AG04450 (cell line): Measurements from ENCODE around the gene RAC2. TPM values are rescaled to one million over a fixed set of nuclear protein-coding genes. Genes with fewer than 3 reads are reported as not detected.

ENCODE experiments used
- CTCF ChIA-PET: fragments of 300-600, 350-600 bp; formaldehyde crosslinking; extraction: SDS; loops from one replicate; lab custom pipeline; 2022; ENCODE audit warnings: antibody characterized with exemption, inconsistent platforms; lab: Charles Lee
- POLR2A ChIA-PET: fragments of 350-600 bp; formaldehyde crosslinking; extraction: SDS; loops from one replicate; lab custom pipeline; 2021; ENCODE audit warnings: antibody characterized with exemption, inconsistent platforms; lab: Yijun Ruan, JAX
- DNase-seq: peaks from one replicate; pipeline ENCODE4 v3.0.0-alpha.2; 2011; ENCODE audit warnings: low read depth, low spot score
- H3K27ac ChIP-seq: one replicate; pipeline ENCODE4 v1.5.1; 2012; ENCODE audit warnings: low read depth, low read length, control low read depth
- H3K27me3 ChIP-seq: one replicate; pipeline ENCODE4 v1.6.0; 2012; ENCODE audit warnings: low read length; ENCODE audit not compliant: control insufficient read depth, insufficient read depth
- H3K4me3 ChIP-seq: 2 replicates; pipeline ENCODE4 v1.5.1; 2011; ENCODE audit warnings: mild to moderate bottlenecking, low read depth, low read length, control low read depth
- H3K9me3 ChIP-seq: 2 replicates; pipeline ENCODE4 v1.5.1; 2012; ENCODE audit warnings: low read length; ENCODE audit not compliant: control insufficient read depth, insufficient read depth
- polyA plus RNA-seq: library from polyadenylated mRNA; depleted of rRNA; stranded (reverse); fragments of >200 nt; gene quantifications from 2 replicates; pipeline ENCODE4 v1.2.3, GENCODE V29; 2011
- TF ChIP-seq, protein P1 (sequence below): IDR thresholded peaks from 2 replicates; pipeline ENCODE4 v1.5.1; 2011; ENCODE audit warnings: low read depth, low read length, control low read depth, inconsistent platforms

RAC2 gene
- polyA plus RNA-seq, 1 experiment: 25.0 TPM

GRCh38 chr22:37278261-37278660, 34.2 kb upstream of the RAC2 start:
- CTCF ChIA-PET: interaction anchor here (1.0 to 1.3 kb wide), 2 partner anchors 18 to 19 kb away, joined by 3 to 4 read pairs; no protein-coding TSS in a partner anchor

DNA sequence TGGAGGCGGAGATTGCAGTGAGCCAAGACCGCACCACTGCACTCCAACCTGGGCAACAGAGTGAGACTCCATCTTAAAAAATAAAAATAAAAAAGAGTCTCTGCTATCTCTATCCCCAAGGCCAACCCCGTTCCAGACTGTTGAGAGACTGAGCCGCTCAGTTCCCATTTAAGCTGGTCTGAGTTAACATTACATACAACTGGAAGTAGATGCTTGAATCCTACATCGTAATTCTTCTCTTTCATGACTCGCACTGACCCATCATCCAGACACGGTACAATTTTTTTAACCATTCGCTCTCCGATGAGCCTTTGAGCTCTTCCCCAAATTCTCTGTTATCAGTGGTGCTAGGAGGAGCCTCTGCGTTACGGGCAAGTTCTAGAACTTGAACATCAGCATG, 33.3 kb upstream of the RAC2 start:
- H3K4me3 ChIP-seq: no peak overlapping the region
- H3K27me3 ChIP-seq: no peaks in the 10 kb centered on the region
- TF ChIP-seq, protein P1, sequence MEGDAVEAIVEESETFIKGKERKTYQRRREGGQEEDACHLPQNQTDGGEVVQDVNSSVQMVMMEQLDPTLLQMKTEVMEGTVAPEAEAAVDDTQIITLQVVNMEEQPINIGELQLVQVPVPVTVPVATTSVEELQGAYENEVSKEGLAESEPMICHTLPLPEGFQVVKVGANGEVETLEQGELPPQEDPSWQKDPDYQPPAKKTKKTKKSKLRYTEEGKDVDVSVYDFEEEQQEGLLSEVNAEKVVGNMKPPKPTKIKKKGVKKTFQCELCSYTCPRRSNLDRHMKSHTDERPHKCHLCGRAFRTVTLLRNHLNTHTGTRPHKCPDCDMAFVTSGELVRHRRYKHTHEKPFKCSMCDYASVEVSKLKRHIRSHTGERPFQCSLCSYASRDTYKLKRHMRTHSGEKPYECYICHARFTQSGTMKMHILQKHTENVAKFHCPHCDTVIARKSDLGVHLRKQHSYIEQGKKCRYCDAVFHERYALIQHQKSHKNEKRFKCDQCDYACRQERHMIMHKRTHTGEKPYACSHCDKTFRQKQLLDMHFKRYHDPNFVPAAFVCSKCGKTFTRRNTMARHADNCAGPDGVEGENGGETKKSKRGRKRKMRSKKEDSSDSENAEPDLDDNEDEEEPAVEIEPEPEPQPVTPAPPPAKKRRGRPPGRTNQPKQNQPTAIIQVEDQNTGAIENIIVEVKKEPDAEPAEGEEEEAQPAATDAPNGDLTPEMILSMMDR: no peak
- ChIA-PET CTCF (interaction anchor here (0.9 to 1.0 kb wide), 2 partner anchors 17 to 18 kb away, joined by 4 read pairs; no protein-coding TSS in a partner anchor), POLR2A (no interaction called here)
- DNase-seq: no peak
- H3K9me3 ChIP-seq: peaks cover 4% of the 10 kb centered on the region
- H3K27ac ChIP-seq: no peak overlapping the region

More at GRCh38 chr22:37278261-37278660, 34.2 kb upstream of the RAC2 start:
- TF ChIP-seq, protein P1: no peak
- POLR2A ChIA-PET: no interaction called here
- Histone ChIP-seq H3K27me3 (peaks cover 2% of the 10 kb centered on the region), H3K27ac (no peak overlapping the region), H3K9me3 (peaks cover 4% of the 10 kb centered on the region), H3K4me3 (no peak overlapping the region)
- DNase-seq: no peak

DNA sequence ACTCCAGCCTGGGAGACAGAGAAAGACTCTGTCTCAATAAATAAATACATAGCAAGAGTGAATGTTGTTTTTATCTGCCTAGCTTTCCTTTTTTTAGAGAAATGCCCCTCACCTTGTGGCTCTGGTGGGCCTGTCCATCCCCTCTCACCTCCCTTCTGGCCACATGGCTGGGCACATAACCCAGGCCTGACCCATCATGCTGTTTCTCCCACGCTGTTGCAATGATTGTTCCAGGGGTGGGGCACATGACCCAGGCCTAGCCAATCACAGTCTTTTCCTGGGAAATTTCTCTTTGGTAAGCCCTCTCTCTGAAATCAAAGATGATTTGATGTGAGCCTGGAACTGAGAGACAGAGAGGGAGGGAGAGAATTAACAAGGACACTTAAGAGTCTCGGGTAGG, 32.7 kb upstream of the RAC2 start:
- no peaks in the 10 kb centered on the region for H3K27me3 ChIP-seq
- DNase-seq: no peak
- POLR2A ChIA-PET: no interaction called here
- peaks cover 4% of the 10 kb centered on the region for H3K9me3 ChIP-seq
- H3K27ac ChIP-seq: no peak overlapping the region
- CTCF ChIA-PET: no interaction called here
- no peak overlapping the region for H3K4me3 ChIP-seq
- TF ChIP-seq, protein P1: no peak

DNA sequence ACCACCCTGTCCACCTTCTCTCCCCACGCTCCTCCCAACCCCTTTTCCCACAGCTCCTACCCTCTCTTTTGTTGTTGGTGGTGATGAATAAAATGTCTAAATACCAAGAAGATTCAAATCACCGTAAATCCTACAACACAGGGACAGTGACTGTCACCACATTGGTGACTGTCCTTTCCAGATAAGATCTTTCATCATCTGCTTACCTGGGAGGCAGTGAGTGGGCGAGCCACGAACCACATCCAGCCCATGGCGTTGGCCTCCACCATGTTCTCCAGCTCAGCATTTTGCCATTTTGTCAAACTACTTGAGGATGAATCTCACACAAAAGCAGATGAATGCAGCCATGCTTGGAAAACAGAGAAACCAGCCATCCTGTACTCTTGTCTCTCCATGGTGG, 31.6 kb upstream of the RAC2 start:
- no peak for DNase-seq
- Histone ChIP-seq H3K9me3 (no peaks in the 10 kb centered on the region; the same call in 1 of the 2 replicates), H3K4me3 (no peak overlapping the region), H3K27ac (no peak overlapping the region), H3K27me3 (no peaks in the 10 kb centered on the region)
- ChIA-PET CTCF (interaction anchor here (1.2 kb wide), 1 partner anchor 16 kb away, joined by 4 read pairs; no protein-coding TSS in a partner anchor), POLR2A (no interaction called here)
- TF ChIP-seq, protein P1: no peak

GRCh38 chr22:37275134-37275533, 31.1 kb upstream of the RAC2 start:
- no peak for DNase-seq
- Histone ChIP-seq H3K27ac (no peak overlapping the region), H3K9me3 (no peaks in the 10 kb centered on the region), H3K4me3 (no peak overlapping the region), H3K27me3 (no peaks in the 10 kb centered on the region)
- TF ChIP-seq, protein P1: no peak
- CTCF ChIA-PET: interaction anchor here (1.2 kb wide), 1 partner anchor 16 kb away, joined by 4 read pairs; no protein-coding TSS in a partner anchor
- POLR2A ChIA-PET: no interaction called here
